Skin of body (tissue), 2 donors: ENCODE measurements around the gene NPPB. TPM values are rescaled to one million over a fixed set of nuclear protein-coding genes. Genes with fewer than 3 reads are reported as not detected.
"Not testable (repeated sequence)": the region's sequence is repeated elsewhere in the genome, so short reads cannot be mapped to it uniquely, and the experiment has no call there.

ENCODE experiments used
- DNase-seq: peaks from one replicate; lab custom pipeline; 2025; lab: John Stamatoyannopoulos, UW
- total RNA-seq: library from RNA; depleted of rRNA; stranded (reverse); fragments of >200 nt; gene quantifications from one replicate; pipeline ENCODE4 v1.2.3, GENCODE V29; 2014

Gene NPPB
- not detected for total RNA-seq

GRCh38 chr1:11858613-11858967 lies at the start of gene NPPB:
Gene NPPB, minus strand, starts transcription at chr1:11858945. Its CDS starts 112 bp downstream, at chr1:11858833.
- no peak for DNase-seq

- peak; percentile 97 for DNase-seq
Observed at GRCh38 chr1:11908095-11908675, 49.4 kb upstream of the NPPB start.

- peak; percentile 98 for DNase-seq
Observed at GRCh38 chr1:11907275-11908094, 48.7 kb upstream of the NPPB start.

GRCh38 chr1:11906870-11907269 lies 48.1 kb upstream of the NPPB start:
- no peak for DNase-seq

GRCh38 chr1:11904978-11905377 lies 46.2 kb upstream of the NPPB start:
- no peak for DNase-seq

GRCh38 chr1:11904156-11904555 lies 45.4 kb upstream of the NPPB start:
- DNase-seq, result not testable (repeated sequence)

- DNase-seq, result no peak
Observed at GRCh38 chr1:11903210-11903609, 44.5 kb upstream of the NPPB start.

GRCh38 chr1:11901446-11901845 lies 42.7 kb upstream of the NPPB start:
- DNase-seq, result not testable (repeated sequence)

GRCh38 chr1:11898831-11899467 lies 40.2 kb upstream of the NPPB start:
- DNase-seq, result no peak

GRCh38 chr1:11898086-11898785 lies 39.5 kb upstream of the NPPB start:
- no peak for DNase-seq

- DNase-seq, result not testable (repeated sequence)
Observed at GRCh38 chr1:11894501-11894900, 35.8 kb upstream of the NPPB start.

GRCh38 chr1:11893907-11894251 lies 35.1 kb upstream of the NPPB start:
- DNase-seq, result no peak

- no peak for DNase-seq
Observed at GRCh38 chr1:11891433-11892186, 32.9 kb upstream of the NPPB start.

GRCh38 chr1:11888877-11889208 lies 30.1 kb upstream of the NPPB start:
- no peak for DNase-seq

- DNase-seq, result no peak
Observed at GRCh38 chr1:11888206-11888876, 29.6 kb upstream of the NPPB start.

GRCh38 chr1:11887666-11888007 lies 28.9 kb upstream of the NPPB start:
- DNase-seq, result no peak

- DNase-seq, result peak; percentile 18
Observed at GRCh38 chr1:11886986-11887665, 28.4 kb upstream of the NPPB start.

- DNase-seq, result no peak
Observed at GRCh38 chr1:11885916-11886315, 27.2 kb upstream of the NPPB start.

GRCh38 chr1:11882814-11883538 lies 24.2 kb upstream of the NPPB start:
- DNase-seq, result no peak
